Vagina (tissue), 2 donors: Measurements from ENCODE around the gene OR6B3. TPM values are rescaled to one million over a fixed set of nuclear protein-coding genes. Genes with fewer than 3 reads are reported as not detected.
A peak's percentile ranks its signal among the peaks of the same experiment; 100 is the strongest.

Experiments used
- DNase-seq, 2 donors: peaks; one replicate each; pipeline ENCODE4 v3.0.0-alpha.2; 2017; ENCODE audit errors: extremely low spot score in 2 of 2
- H3K27ac ChIP-seq: fragments of 200-600 bp; sonication (generic); one replicate; pipeline ENCODE4 v1.5.1; 2019
- H3K27me3 ChIP-seq: fragments of 200-600 bp; sonication (generic); one replicate; pipeline ENCODE4 v1.5.1; 2019
- H3K36me3 ChIP-seq, 2 donors: fragments of 200-600 bp; sonication (generic); one replicate each; pipeline ENCODE4 v1.5.1; 2017 to 2019
- H3K4me1 ChIP-seq: fragments of 200-600 bp; sonication (generic); one replicate; pipeline ENCODE4 v1.5.1; 2019
- H3K4me3 ChIP-seq, 2 donors: fragments of 200-600 bp; sonication (generic); 1 replicate in 1 of 2; 2 replicates in 1 of 2; pipeline ENCODE4 v1.5.1; 2016 to 2019
- H3K9me3 ChIP-seq: fragments of 200-600 bp; sonication (generic); one replicate; pipeline ENCODE4 v1.5.1; 2019
- CTCF ChIP-seq, 3 experiments: fragments of 450-650 bp in 2 of 3; fragments of 200-600 bp in 1 of 3; sonication (generic) in 1 of 3; IDR thresholded peaks; one replicate each; pipeline ENCODE4 v1.5.1; 2017 to 2019; ENCODE audit warnings: antibody characterized with exemption in 3 of 3, mild to moderate bottlenecking in 2 of 3, moderate library complexity in 2 of 3
- POLR2A ChIP-seq, 2 donors: fragments of 450-650 bp; IDR thresholded peaks; one replicate each; pipeline ENCODE4 v1.6.1; 2017; ENCODE audit warnings: antibody characterized with exemption in 2 of 2, mild to moderate bottlenecking in 2 of 2, moderate library complexity in 2 of 2
- POLR2AphosphoS5 ChIP-seq, 2 donors: sonication (generic); formaldehyde crosslinking; IDR thresholded peaks; one replicate each; pipeline ENCODE4 v1.9.0; 2017; ENCODE audit warnings: antibody characterized with exemption in 2 of 2, mild to moderate bottlenecking in 2 of 2, low read depth in 1 of 2; ENCODE audit not compliant: insufficient read depth in 1 of 2
- intact Hi-C: fragments of 100-400 bp; cut with DNase I; formaldehyde crosslinking; loops from one replicate; pipeline ENCODE4 v1.15.1; 2023
- total RNA-seq: library from RNA; depleted of rRNA; stranded (reverse); fragments of >200 nt; gene quantifications from one replicate; pipeline ENCODE4 v1.2.3, GENCODE V29; 2016

The OR6B3 gene
- total RNA-seq, 1 donor from 2014 or later: not detected

GRCh38 chr2:240030379-240031094 is 22.8 kb downstream of the OR6B3 start, which contains the start of gene OR6B2:
Gene OR6B2, minus strand, starts transcription at chr2:240030429. Its CDS starts 0 bp downstream, at chr2:240030429.
- TF ChIP-seq CTCF (IDR thresholded peaks at IDR 0.05) (no peak), POLR2A (IDR thresholded peaks at IDR 0.05) (no peak), POLR2AphosphoS5 (IDR thresholded peaks at IDR 0.05; ENCODE audit: insufficient read depth in 1 of 2, low read depth in 1 of 2) (no peak)
- no peak within 1 kb of the TSS for H3K27ac ChIP-seq
- intact Hi-C loops: no loop called here

GRCh38 chr2:240024766-240025165 is 28.6 kb downstream of the OR6B3 start:
- H3K27me3 ChIP-seq: no peaks in the 10 kb centered on the region
- peaks cover 0 to 15% of the 10 kb centered on the region in 2 donors for H3K36me3 ChIP-seq
- H3K4me3 ChIP-seq: peak overlapping the region; percentile 81 to 96
- peaks cover 28% of the 10 kb centered on the region for H3K4me1 ChIP-seq
- no peaks in the 10 kb centered on the region for H3K9me3 ChIP-seq
- intact Hi-C loops: no loop called here
- TF ChIP-seq POLR2A (IDR thresholded peaks at IDR 0.05): no peak
- TF ChIP-seq POLR2AphosphoS5 (IDR thresholded peaks at IDR 0.05; ENCODE audit: insufficient read depth in 1 of 2, low read depth in 1 of 2): no peak
- no peak for TF ChIP-seq CTCF (IDR thresholded peaks at IDR 0.05)
- peak overlapping the region; percentile 96 for H3K27ac ChIP-seq
- DNase-seq: peak in 1 of 2 donors; percentile 85

More at GRCh38 chr2:240030379-240031094, 22.8 kb downstream of the OR6B3 start, which contains the start of gene OR6B2:
- no peaks in the 10 kb centered on the region for H3K4me1 ChIP-seq
- H3K9me3 ChIP-seq: no peaks in the 10 kb centered on the region
- DNase-seq: no peak
- H3K4me3 ChIP-seq: no peak within 1 kb of the TSS
- H3K36me3 ChIP-seq: no peaks in the 10 kb centered on the region
- H3K27me3 ChIP-seq: no peaks in the 10 kb centered on the region

DNA sequence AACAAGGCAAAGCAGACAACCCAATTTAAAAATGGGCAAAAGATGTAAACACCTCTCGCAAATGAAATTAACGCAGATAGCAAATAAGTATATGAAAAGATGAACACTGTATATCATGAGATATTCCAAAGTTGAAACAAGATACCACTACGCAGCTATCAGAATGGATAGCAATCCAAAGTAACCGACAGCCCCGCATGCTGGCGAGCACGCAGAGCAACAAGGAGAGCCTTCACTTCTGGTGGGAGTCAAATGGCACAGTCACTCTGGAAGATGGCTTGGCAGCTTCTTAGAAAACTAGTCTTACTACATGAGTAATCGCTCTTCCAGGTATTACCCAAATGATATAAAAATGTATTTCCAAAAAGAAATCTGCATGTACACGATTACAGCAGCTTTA is 29.5 kb downstream of the OR6B3 start:
- no peak for DNase-seq
- Histone ChIP-seq H3K36me3 (peaks cover 0 to 21% of the 10 kb centered on the region in 2 donors), H3K4me1 (peaks cover 28% of the 10 kb centered on the region), H3K27me3 (no peaks in the 10 kb centered on the region), H3K4me3 (peak overlapping the region; percentile 81 to 96), H3K9me3 (no peaks in the 10 kb centered on the region), H3K27ac (no peak overlapping the region)
- TF ChIP-seq POLR2A (IDR thresholded peaks at IDR 0.05): no peak
- TF ChIP-seq POLR2AphosphoS5 (IDR thresholded peaks at IDR 0.05; ENCODE audit: insufficient read depth in 1 of 2, low read depth in 1 of 2): no peak
- no peak for TF ChIP-seq CTCF (IDR thresholded peaks at IDR 0.05)
- intact Hi-C loops: no loop called here

GRCh38 chr2:240021488-240022104 is 31.7 kb downstream of the OR6B3 start:
- intact Hi-C loops: no loop called here
- Histone ChIP-seq H3K36me3 (peaks cover 0 to 40% of the 10 kb centered on the region in 2 donors), H3K27me3 (no peaks in the 10 kb centered on the region), H3K27ac (no peak overlapping the region), H3K4me3 (no peak overlapping the region), H3K4me1 (peaks cover 28% of the 10 kb centered on the region), H3K9me3 (no peaks in the 10 kb centered on the region)
- DNase-seq: no peak
- TF ChIP-seq POLR2AphosphoS5 (IDR thresholded peaks at IDR 0.05; ENCODE audit: insufficient read depth in 1 of 2, low read depth in 1 of 2) (no peak), CTCF (IDR thresholded peaks at IDR 0.05) (peak in 2 of 3 experiments; percentile 44 to 45), POLR2A (IDR thresholded peaks at IDR 0.05) (no peak)
